Fibroblast of upper back skin (primary cell): ENCODE results near the gene SLC35F4.

Experiments
- DNase-seq: peaks from one replicate; pipeline ENCODE4 v3.0.0-alpha.2; 2013

Gene SLC35F4

GRCh38 chr14:57610631-57611030 is 255.3 kb downstream of the SLC35F4 start:
- no peak for DNase-seq

GRCh38 chr14:57609192-57610075 is 256.5 kb downstream of the SLC35F4 start:
- no peak for DNase-seq

- DNase-seq, result no peak
Observed at GRCh38 chr14:57607086-57607485, 258.8 kb downstream of the SLC35F4 start.

GRCh38 chr14:57583396-57583795 is 282.5 kb downstream of the SLC35F4 start:
- no peak for DNase-seq

GRCh38 chr14:57582746-57583145 is 283.1 kb downstream of the SLC35F4 start:
- no peak for DNase-seq

- no peak for DNase-seq
Observed at GRCh38 chr14:57578801-57579200, 287.1 kb downstream of the SLC35F4 start.

- DNase-seq, result no peak
Observed at GRCh38 chr14:57576498-57576897, 289.4 kb downstream of the SLC35F4 start.

- no peak for DNase-seq
Observed at GRCh38 chr14:57575482-57575881, 290.4 kb downstream of the SLC35F4 start.

- no peak for DNase-seq
Observed at GRCh38 chr14:57574617-57575288, 291.1 kb downstream of the SLC35F4 start.

- peak; percentile 12 for DNase-seq
Observed at GRCh38 chr14:57573173-57573572, 292.7 kb downstream of the SLC35F4 start.

- DNase-seq, result no peak
Observed at GRCh38 chr14:57568554-57568953, 297.3 kb downstream of the SLC35F4 start.

- DNase-seq, result no peak
Observed at GRCh38 chr14:57567220-57567619, 298.7 kb downstream of the SLC35F4 start.

GRCh38 chr14:57560681-57561080 is 305.2 kb downstream of the SLC35F4 start:
- no peak for DNase-seq

GRCh38 chr14:57559576-57559975 is 306.3 kb downstream of the SLC35F4 start:
- no peak for DNase-seq

- DNase-seq, result no peak
Observed at GRCh38 chr14:57549765-57550420, 316.0 kb downstream of the SLC35F4 start.

GRCh38 chr14:57549016-57549564 is 316.8 kb downstream of the SLC35F4 start:
- no peak for DNase-seq

- DNase-seq, result no peak
Observed at GRCh38 chr14:57547131-57547530, 318.8 kb downstream of the SLC35F4 start.

GRCh38 chr14:57533214-57533613 is 332.7 kb downstream of the SLC35F4 start:
- DNase-seq, result peak; percentile 24

GRCh38 chr14:57530571-57530970 is 335.3 kb downstream of the SLC35F4 start:
- DNase-seq, result no peak

GRCh38 chr14:57526942-57527341 is 338.9 kb downstream of the SLC35F4 start:
- no peak for DNase-seq

GRCh38 chr14:57519043-57519442 is 346.8 kb downstream of the SLC35F4 start:
- no peak for DNase-seq
